G401.6 (cell line): ENCODE measurements around the gene RPL4.
"Not testable (repeated sequence)": the region's sequence is repeated elsewhere in the genome, so short reads cannot be mapped to it uniquely, and the experiment has no call there.

Experiments
- FAIRE-seq: peaks from 2 replicates; lab custom pipeline; 2012; peaks lifted over from hg19 to GRCh38; lab: Jason Lieb, UNC

The RPL4 gene

GRCh38 chr15:66489179-66489791 is 15.4 kb downstream of the RPL4 start:
- no peak for FAIRE-seq

- FAIRE-seq, result no peak
Observed at GRCh38 chr15:66488525-66488924, 16.1 kb downstream of the RPL4 start.

GRCh38 chr15:66486887-66487286 is 17.8 kb downstream of the RPL4 start:
- FAIRE-seq, result no peak

GRCh38 chr15:66484539-66485112 is 20.0 kb downstream of the RPL4 start:
- FAIRE-seq, result no peak

GRCh38 chr15:66483131-66483566 is 21.5 kb downstream of the RPL4 start:
- FAIRE-seq, result no peak

- no peak for FAIRE-seq
Observed at GRCh38 chr15:66482539-66482938, 22.1 kb downstream of the RPL4 start.

- no peak for FAIRE-seq
Observed at GRCh38 chr15:66481107-66481856, 23.4 kb downstream of the RPL4 start.

GRCh38 chr15:66480267-66480666 is 24.4 kb downstream of the RPL4 start:
- FAIRE-seq, result no peak

- FAIRE-seq, result no peak
Observed at GRCh38 chr15:66477011-66477410, 27.6 kb downstream of the RPL4 start.

GRCh38 chr15:66476535-66476934 is 28.1 kb downstream of the RPL4 start:
- FAIRE-seq, result no peak

GRCh38 chr15:66474963-66475362 is 29.7 kb downstream of the RPL4 start:
- no peak for FAIRE-seq

GRCh38 chr15:66474135-66474534 is 30.5 kb downstream of the RPL4 start:
- FAIRE-seq, result no peak

GRCh38 chr15:66472176-66472999 is 32.3 kb downstream of the RPL4 start:
- FAIRE-seq, result no peak

- not testable (repeated sequence) for FAIRE-seq
Observed at GRCh38 chr15:66470825-66471224, 33.8 kb downstream of the RPL4 start.

- FAIRE-seq, result not testable (repeated sequence)
Observed at GRCh38 chr15:66467162-66468040, 37.3 kb downstream of the RPL4 start.

- not testable (repeated sequence) for FAIRE-seq
Observed at GRCh38 chr15:66465294-66465693, 39.4 kb downstream of the RPL4 start.

GRCh38 chr15:66462627-66463026 is 42.0 kb downstream of the RPL4 start:
- FAIRE-seq, result no peak

GRCh38 chr15:66461917-66462316 is 42.7 kb downstream of the RPL4 start:
- no peak for FAIRE-seq

- FAIRE-seq, result not testable (repeated sequence)
Observed at GRCh38 chr15:66461294-66461693, 43.4 kb downstream of the RPL4 start.

GRCh38 chr15:66459818-66460615 is 44.6 kb downstream of the RPL4 start:
- FAIRE-seq, result no peak

- no peak for FAIRE-seq
Observed at GRCh38 chr15:66456211-66456610, 48.4 kb downstream of the RPL4 start.
